Endothelial cell of umbilical vein (primary cell): ENCODE results near the gene SFT2D3. TPM values are rescaled to one million over a fixed set of nuclear protein-coding genes. Genes with fewer than 3 reads are reported as not detected.

Source experiments
- BruUV-seq: library from RNA; stranded (reverse); fragments of 400-500 nt; replicated peaks from 2 replicates; lab custom pipeline; 2021; lab: Mats Ljungman, UMichigan
- CTCF ChIA-PET: fragments of 300-600, 350-600 bp; sonication (Branson Sonifier 250); formaldehyde crosslinking; loops from one replicate; lab custom pipeline; 2021; ENCODE audit warnings: antibody characterized with exemption, inconsistent platforms; lab: Charles Lee
- POLR2A ChIA-PET: fragments of 300-600, 350-600 bp; sonication (Branson Sonifier 250); formaldehyde crosslinking; loops from one replicate; lab custom pipeline; 2021; ENCODE audit warnings: antibody characterized with exemption, inconsistent platforms; lab: Charles Lee
- DNase-seq: peaks from one replicate; pipeline ENCODE4 v3.0.0-alpha.2; 2011; ENCODE audit warnings: low read depth, low spot score
- FAIRE-seq: peaks from 2 replicates; lab custom pipeline; 2011; peaks lifted over from hg19 to GRCh38; lab: Jason Lieb, UNC
- H2AFZ ChIP-seq: 2 replicates; pipeline ENCODE4 v1.6.0; 2012; ENCODE audit warnings: low read depth, low read length, control low read depth, inconsistent platforms
- H3K27ac ChIP-seq: 2 replicates; pipeline ENCODE4 v1.5.1; 2011; ENCODE audit warnings: low read depth, mild to moderate bottlenecking, control low read depth, low read length, moderate library complexity; ENCODE audit not compliant: insufficient read depth
- H3K27me3 ChIP-seq, 2 experiments: 2 replicates each; pipeline versions ENCODE4 v1.6.0 to v1.6.1; 2011; ENCODE audit warnings: low read length in 2 of 2, mixed read lengths in 1 of 2; ENCODE audit not compliant: control insufficient read depth in 2 of 2, insufficient read depth in 2 of 2
- H3K36me3 ChIP-seq, 2 experiments: 2 replicates in 1 of 2; 3 replicates in 1 of 2; pipeline ENCODE4 v1.5.1; 2011; ENCODE audit warnings: low read length in 2 of 2, mild to moderate bottlenecking in 1 of 2, moderate library complexity in 1 of 2; ENCODE audit not compliant: control insufficient read depth in 2 of 2, insufficient read depth in 2 of 2; ENCODE audit errors: extremely low read depth in 1 of 2
- H3K4me1 ChIP-seq: 3 replicates; pipeline ENCODE4 v1.5.1; 2011; ENCODE audit warnings: mild to moderate bottlenecking, low read length; ENCODE audit not compliant: control insufficient read depth, insufficient read depth; ENCODE audit errors: extremely low read depth
- H3K4me2 ChIP-seq: 2 replicates; pipeline ENCODE4 v1.6.1; 2011; ENCODE audit warnings: low read length, control low read depth, mixed read lengths; ENCODE audit not compliant: insufficient read depth
- H3K4me3 ChIP-seq, 3 experiments: fragments of 200-600 bp in 1 of 3; sonication (generic), shearing (Covaris generic) in 1 of 3; replicated peaks in 1 of 3; 2 replicates each; pipeline ENCODE4 v1.5.1; 2011 to 2016; ENCODE audit warnings: control low read depth in 3 of 3, low read length in 3 of 3, mild to moderate bottlenecking in 2 of 3, inconsistent platforms in 1 of 3, low read depth in 1 of 3, moderate library complexity in 1 of 3; ENCODE audit not compliant: insufficient read depth in 1 of 3
- H3K79me2 ChIP-seq: 2 replicates; pipeline ENCODE4 v1.6.0; 2012; ENCODE audit warnings: low read length, inconsistent platforms; ENCODE audit not compliant: control insufficient read depth, insufficient read depth
- H3K9ac ChIP-seq: replicated peaks from 2 replicates; pipeline ENCODE3; 2011; ENCODE audit warnings: low read length, control low read depth; ENCODE audit not compliant: insufficient read depth; ENCODE audit errors: extremely low read depth
- H3K9me1 ChIP-seq: replicated peaks from 3 replicates; pipeline ENCODE4 v1.6.0; 2011; ENCODE audit warnings: mild to moderate bottlenecking, low read length; ENCODE audit not compliant: control insufficient read depth, insufficient read depth; ENCODE audit errors: extremely low read depth
- H3K9me3 ChIP-seq: replicated peaks from 2 replicates; pipeline ENCODE4 v1.5.1; 2012; ENCODE audit warnings: low read length, inconsistent platforms; ENCODE audit not compliant: control insufficient read depth, insufficient read depth
- H4K20me1 ChIP-seq: replicated peaks from 2 replicates; pipeline ENCODE3; 2011; ENCODE audit warnings: mild to moderate bottlenecking, low read length; ENCODE audit not compliant: control insufficient read depth, insufficient read depth; ENCODE audit errors: extremely low read depth
- CTCF ChIP-seq, 2 donors: IDR thresholded peaks; 1 replicate in 1 of 2; 2 replicates in 1 of 2; pipeline ENCODE4 v1.5.1; 2011; ENCODE audit warnings: low read length in 2 of 2, mild to moderate bottlenecking in 2 of 2, moderate library complexity in 2 of 2, control low read depth in 1 of 2, inconsistent platforms in 1 of 2, low read depth in 1 of 2; ENCODE audit not compliant: insufficient read depth in 1 of 2; ENCODE audit errors: extremely low read depth in 1 of 2
- EZH2 ChIP-seq: IDR thresholded peaks from 2 replicates; pipeline ENCODE4 v1.6.1; 2012; ENCODE audit warnings: borderline replicate concordance, low read depth, mild to moderate bottlenecking, moderate library complexity, low read length, inconsistent platforms; ENCODE audit not compliant: severe bottlenecking
- FOS ChIP-seq: IDR thresholded peaks from 2 replicates; pipeline ENCODE4 v1.6.1; 2011; ENCODE audit warnings: mild to moderate bottlenecking, low read length, moderate library complexity, borderline replicate concordance; ENCODE audit not compliant: insufficient read depth
- GATA2 ChIP-seq: IDR thresholded peaks from 2 replicates; pipeline ENCODE4 v1.7.0; 2011; ENCODE audit warnings: low read depth, mild to moderate bottlenecking, moderate library complexity, mixed read lengths, low read length; ENCODE audit not compliant: insufficient read length, insufficient read depth
- JUN ChIP-seq: IDR thresholded peaks from 2 replicates; pipeline ENCODE4 v1.6.1; 2011; ENCODE audit warnings: borderline replicate concordance, low read depth; ENCODE audit not compliant: insufficient read length, insufficient read depth
- MAX ChIP-seq: IDR thresholded peaks from 2 replicates; pipeline ENCODE4 v1.6.1; 2011; ENCODE audit not compliant: insufficient read depth, insufficient read length
- MYC ChIP-seq: IDR thresholded peaks from one replicate; pipeline ENCODE4 v1.6.1; 2011; ENCODE audit warnings: mild to moderate bottlenecking, low read depth, low read length
- POLR2A ChIP-seq: IDR thresholded peaks from 2 replicates; pipeline ENCODE4 v1.6.1; 2012; ENCODE audit warnings: low read depth, mild to moderate bottlenecking, control low read depth, low read length
- POLR2AphosphoS5 ChIP-seq: IDR thresholded peaks from 2 replicates; pipeline ENCODE4 v1.6.1; 2012; ENCODE audit warnings: low read depth, mild to moderate bottlenecking, control low read depth, low read length, moderate library complexity; ENCODE audit not compliant: insufficient read depth
- dilution Hi-C: fragments of 300-500 bp; cut with MboI; formaldehyde crosslinking; loops from one replicate; pipeline ENCODE4 v1.15.0; 2019; ENCODE audit warnings: low sequenced_read_pairs; ENCODE audit not compliant: extremely low pct_ligation_motif_present
- intact Hi-C: fragments of 100-400 bp; cut with micrococcal nuclease; formaldehyde crosslinking; loops from one replicate; pipeline ENCODE4 v1.10.0; 2022
- polyA plus RNA-seq, 4 experiments: library from polyadenylated mRNA; depleted of rRNA in 3 of 4; stranded (reverse) in 3 of 4; unstranded in 1 of 4; fragments of >200 nt; gene quantifications; 2 replicates each; pipeline versions ENCODE4 v1.2.1 to v1.2.3, GENCODE V29; 2011 to 2012; ENCODE audit warnings: missing spikeins in 1 of 4
- total RNA-seq: library from RNA; stranded (reverse); gene quantifications from 2 replicates; pipeline ENCODE4 v1.2.3, GENCODE V29; 2021

Gene SFT2D3
- total and polyA plus RNA-seq, 2 donors (not counting 3 experiments of a cell fraction or from before 2014, with no cell fraction given), result 4.5 to 4.7 TPM

- H3K9ac ChIP-seq, result no peak overlapping the region
- ChIA-PET POLR2A (no interaction called here), CTCF (interaction anchor here (3.9 to 5.7 kb wide), 4 partner anchors 18 to 84 kb away, joined by 37 to 151 read pairs (median 50); no protein-coding TSS in a partner anchor)
- FAIRE-seq (no peak), DNase-seq (no peak)
- no peaks in the 10 kb centered on the region for H3K36me3 ChIP-seq
- dilution Hi-C loops, result no loop called here
- peaks cover 29% of the 10 kb centered on the region for H3K4me1 ChIP-seq
- no peaks in the 10 kb centered on the region for H3K27me3 ChIP-seq
- TF ChIP-seq MYC (no peak), POLR2A (no peak), CTCF (IDR thresholded peaks at IDR 0.05; ENCODE audit: extremely low read depth in 1 of 2, insufficient read depth in 1 of 2, low read depth in 1 of 2, low read length in 2 of 2) (no peak), POLR2AphosphoS5 (no peak), MAX (no peak), FOS (no peak), EZH2 (no peak), GATA2 (no peak), JUN (no peak)
- H4K20me1 ChIP-seq, result no peaks in the 10 kb centered on the region
- H3K27ac ChIP-seq, result no peak overlapping the region
- no peak overlapping the region for H3K4me2 ChIP-seq
- H3K79me2 ChIP-seq, result no peaks in the 10 kb centered on the region
- intact Hi-C loops, result no loop called here
- no peak overlapping the region for H2AFZ ChIP-seq
- H3K9me3 ChIP-seq, result no peaks in the 10 kb centered on the region
- H3K4me3 ChIP-seq, result no peak overlapping the region
- no peaks in the 10 kb centered on the region for H3K9me1 ChIP-seq
- BruUV-seq, result no TSS peak
Measured at GRCh38 chr2:127676906-127677305, 24.4 kb upstream of the SFT2D3 start.
